Measurements from ENCODE around the gene CUBN.
"Not testable (repeated sequence)": the region's sequence is repeated elsewhere in the genome, so short reads cannot be mapped to it uniquely, and the experiment has no call there.

Gene CUBN

GRCh38 chr10:17037910-17038309 lies 91.7 kb downstream of the CUBN start:
- no peak for DNase-seq (ENCODE audit: low read depth)

- no peak for DNase-seq (ENCODE audit: low read depth)
Observed at GRCh38 chr10:17035446-17035845, 94.2 kb downstream of the CUBN start.

GRCh38 chr10:17033529-17034260 lies 95.9 kb downstream of the CUBN start:
- DNase-seq (ENCODE audit: low read depth), result no peak

GRCh38 chr10:17031637-17032635 lies 97.7 kb downstream of the CUBN start:
- DNase-seq (ENCODE audit: low read depth), result no peak

- peak; percentile 64 for DNase-seq (ENCODE audit: low read depth)
Observed at GRCh38 chr10:17029581-17030271, 99.9 kb downstream of the CUBN start.

- DNase-seq (ENCODE audit: low read depth), result no peak
Observed at GRCh38 chr10:17029239-17029580, 100.4 kb downstream of the CUBN start.

- DNase-seq (ENCODE audit: low read depth), result no peak
Observed at GRCh38 chr10:17028798-17029197, 100.8 kb downstream of the CUBN start.

GRCh38 chr10:17026686-17027485 lies 102.7 kb downstream of the CUBN start:
- DNase-seq (ENCODE audit: low read depth), result no peak

- DNase-seq (ENCODE audit: low read depth), result peak; percentile 93
Observed at GRCh38 chr10:17025444-17026295, 103.9 kb downstream of the CUBN start.

- DNase-seq (ENCODE audit: low read depth), result no peak
Observed at GRCh38 chr10:17024461-17024860, 105.2 kb downstream of the CUBN start.

GRCh38 chr10:17023386-17024298 lies 106.0 kb downstream of the CUBN start:
- DNase-seq (ENCODE audit: low read depth), result peak; percentile 98

GRCh38 chr10:17022896-17023295 lies 106.7 kb downstream of the CUBN start:
- DNase-seq (ENCODE audit: low read depth), result no peak

- DNase-seq (ENCODE audit: low read depth), result no peak
Observed at GRCh38 chr10:17022466-17022825, 107.2 kb downstream of the CUBN start.

GRCh38 chr10:17021656-17022465 lies 107.8 kb downstream of the CUBN start:
- no peak for DNase-seq (ENCODE audit: low read depth)

- no peak for DNase-seq (ENCODE audit: low read depth)
Observed at GRCh38 chr10:17019696-17020095, 109.9 kb downstream of the CUBN start.

GRCh38 chr10:17013131-17013983 lies 116.3 kb downstream of the CUBN start:
- DNase-seq (ENCODE audit: low read depth), result not testable (repeated sequence)

- not testable (repeated sequence) for DNase-seq (ENCODE audit: low read depth)
Observed at GRCh38 chr10:17012731-17013130, 116.9 kb downstream of the CUBN start.

All from fibroblast of the conjunctiva (primary cell).